ENCODE measurements around the gene ANKRD23. TPM values are rescaled to one million over a fixed set of nuclear protein-coding genes. Genes with fewer than 3 reads are reported as not detected.

Gene ANKRD23
- total and polyA plus RNA-seq, 2 of the 8 experiments (the other 6 are each of a cell fraction or from before 2014, with no cell fraction given): 3.4 to 3.5 TPM

DNA sequence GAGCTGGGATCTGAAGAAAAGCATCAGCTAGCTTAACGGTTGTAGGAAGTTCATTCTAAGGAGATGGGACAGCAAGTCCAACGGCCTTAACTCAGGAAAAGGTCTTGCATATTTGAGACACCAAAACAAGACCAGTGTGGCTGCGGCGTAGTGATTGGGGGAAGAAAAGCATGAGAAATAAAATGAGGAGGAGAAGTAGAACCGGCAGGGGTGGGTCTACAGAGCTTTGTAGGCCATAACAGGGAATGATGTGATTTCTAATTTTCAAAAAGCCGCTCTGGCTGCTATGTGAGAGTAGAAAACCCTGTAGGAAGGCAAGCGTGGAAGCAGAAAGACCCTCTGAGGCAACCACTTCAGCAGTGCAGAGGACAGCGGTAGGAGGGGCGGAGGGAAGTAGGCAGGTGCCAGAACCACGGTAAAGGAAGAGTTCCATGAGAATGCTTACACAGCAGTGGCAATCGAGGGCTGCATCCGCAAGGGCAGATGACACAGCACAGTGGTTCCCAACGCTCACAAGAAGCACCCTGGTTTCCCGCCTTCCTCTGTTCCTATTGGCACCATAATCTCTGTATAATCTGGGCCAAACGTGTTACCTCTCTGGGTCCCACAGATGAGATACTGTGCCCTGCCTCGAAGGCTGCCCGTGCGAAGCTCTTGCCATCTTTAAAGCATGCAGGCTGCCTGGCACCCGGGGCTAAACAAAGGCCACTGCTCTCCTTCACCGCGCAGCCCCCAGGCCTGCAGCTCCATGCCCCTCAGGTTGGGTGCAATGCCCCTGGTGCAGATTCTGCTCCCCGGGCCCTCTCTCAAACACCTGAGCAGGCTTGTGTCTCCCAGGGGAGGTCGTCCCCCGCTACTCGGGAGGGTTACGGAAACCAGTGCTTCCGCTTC lies 13.2 kb upstream of the ANKRD23 start:
- Histone ChIP-seq H3K56ac (replicated peaks; ENCODE audit: insufficient read length, low read depth, low read length) (peak overlapping the region; percentile 42), H3K27me3 (replicated peaks in 1 of 4; ENCODE audit: control insufficient read depth in 3 of 4, extremely low read depth in 1 of 4, insufficient read depth in 3 of 4, low read length in 3 of 4) (no peaks in the 10 kb centered on the region), H3K9ac (replicated peaks in 1 of 4; ENCODE audit: extremely low read depth in 1 of 4, low read depth in 3 of 4, low read length in 3 of 4) (peak overlapping the region in 3 of 4 experiments; percentile 1 to 49 (median 45); a peak in 5 of 7 replicates), H2AK5ac (ENCODE audit: low read depth, low read length) (0 out of 2 replicates have a peak overlapping the region, but pooled peaks have one; percentile 15), H2BK20ac (ENCODE audit: low read length) (no peak overlapping the region), H3K4me1 (replicated peaks in 1 of 4; ENCODE audit: control insufficient read depth in 3 of 4, insufficient read depth in 4 of 4, low read length in 3 of 4) (peaks cover 3 to 11% (median 8%) of the 10 kb centered on the region in 4 experiments), H2BK12ac (ENCODE audit: low read depth, low read length) (0 out of 2 replicates have a peak overlapping the region, but pooled peaks have one; percentile 46), H2BK5ac (ENCODE audit: low read depth, low read length) (no peak overlapping the region), H3K4me2 (ENCODE audit: insufficient read depth in 1 of 2, low read depth in 2 of 2, low read length in 2 of 2) (peak overlapping the region; percentile 86 to 87), H3K79me1 (ENCODE audit: low read depth, low read length) (peaks cover 7% of the 10 kb centered on the region; the same call in 1 of the 2 replicates), H4K91ac (replicated peaks; ENCODE audit: insufficient read length, low read length) (peak overlapping the region; percentile 25), H4K8ac (ENCODE audit: extremely low read depth, insufficient read depth, low read length) (no peak overlapping the region; the same call in 1 of the 2 replicates), H3K36me3 (ENCODE audit: control insufficient read depth in 2 of 4, insufficient read depth in 4 of 4, low read length in 3 of 4) (peaks cover 4 to 32% (median 21%) of the 10 kb centered on the region in 4 experiments; a peak in 6 of 8 replicates), H3K23me2 (ENCODE audit: low read depth, low read length) (peaks cover 10% of the 10 kb centered on the region; the same call in 1 of the 2 replicates), H2AFZ (ENCODE audit: low read length) (no peak overlapping the region; the same call in 1 of the 2 replicates), H3K14ac (ENCODE audit: insufficient read length) (no peak overlapping the region), H3K23ac (ENCODE audit: insufficient read length) (no peak overlapping the region), H3K27ac (ENCODE audit: low read depth, low read length) (no peak overlapping the region; the same call in 1 of the 2 replicates), H3K18ac (ENCODE audit: extremely low read depth, low read length) (peak overlapping the region; percentile 54; the same call in 1 of the 2 replicates), H3K4me3 (ENCODE audit: extremely low read depth in 1 of 4, insufficient read depth in 2 of 4, low read depth in 3 of 4, low read length in 4 of 4) (peak overlapping the region; percentile 49 to 75 (median 68)), H4K5ac (ENCODE audit: insufficient read length, low read depth, low read length) (peak overlapping the region; percentile 51), H3K4ac (replicated peaks; ENCODE audit: insufficient read length, low read depth, low read length) (no peak overlapping the region), H3K9me3 (ENCODE audit: insufficient read depth in 2 of 2, low read depth in 1 of 2, low read length in 1 of 2) (no peaks in the 10 kb centered on the region), H2BK15ac (ENCODE audit: low read length) (no peak overlapping the region), H2BK120ac (replicated peaks; ENCODE audit: low read depth, low read length) (no peak overlapping the region), H4K20me1 (replicated peaks in 1 of 2; ENCODE audit: control insufficient read depth in 1 of 2, insufficient read depth in 2 of 2, low read length in 2 of 2) (peaks cover 11 to 13% of the 10 kb centered on the region in 2 experiments), H3K79me2 (ENCODE audit: control insufficient read depth in 1 of 2, insufficient read depth in 2 of 2, low read length in 2 of 2) (peaks cover 0 to 17% of the 10 kb centered on the region in 2 experiments; a peak in 3 of 4 replicates)
- ChIA-PET POLR2A (ENCODE audit: partially characterized antibody) (interaction anchor here (0.6 to 5.8 kb wide), 19 partner anchors 9 to 108 kb away, joined by 3 to 49 read pairs (median 9); partner anchors contain the start of genes ANKRD23, CNNM3 and SEMA4C), CTCF (ENCODE audit: partially characterized antibody) (interaction anchor here (0.6 to 8.3 kb wide), 42 partner anchors 10 to 307 kb away, joined by 3 to 89 read pairs (median 7); partner anchors contain the start of genes ANKRD23 and ANKRD36)
- FAIRE-seq (no peak), DNase-seq (ENCODE audit: low read depth in 1 of 2, low spot score in 2 of 2) (no peak)
- WGBS, 2 experiments (ENCODE audit: extremely low coverage in 1 of 2, insufficient coverage in 1 of 2, insufficient read length in 1 of 2, insufficient replicate concordance in 2 of 2, low coverage in 1 of 2, low lambda C conversion rate in 2 of 2, missing lambda C conversion rate in 1 of 2): 25% methylated on average over 27 of the region's 27 CpGs; no CpG with 5 or more reads in 1 of the 2 experiments
- TF ChIP-seq HDAC2 (IDR thresholded peaks at IDR 0.05; ENCODE audit: borderline replicate concordance in 1 of 2, low read depth in 2 of 2, low read length in 2 of 2) (no peak; a peak in 1 of 4 replicates), NANOG (IDR thresholded peaks at IDR 0.05; ENCODE audit: insufficient read depth, low read depth, low read length, poor library complexity, severe bottlenecking) (no peak), HDAC6 (IDR thresholded peaks at IDR 0.05; ENCODE audit: low read depth, low read length) (no peak), TEAD4 (IDR thresholded peaks at IDR 0.05; ENCODE audit: low read depth, low read length) (no peak), EP300 (IDR thresholded peaks at IDR 0.05; ENCODE audit: borderline replicate concordance in 1 of 2, low read depth in 2 of 2, low read length in 2 of 2) (no peak), RNF2 (IDR thresholded peaks at IDR 0.05; ENCODE audit: borderline replicate concordance, low read depth, low read length, missing control alignments, poor library complexity, severe bottlenecking) (no peak), CBX5 (IDR thresholded peaks at IDR 0.05; ENCODE audit: low read depth, low read length) (no peak), CHD2 (IDR thresholded peaks at IDR 0.05; ENCODE audit: low read length) (no peak), SUZ12 (IDR thresholded peaks at IDR 0.05; ENCODE audit: low read length) (no peak)

Measured in H1 (cell line).